ENCODE measurements around the gene EML6. TPM values are rescaled to one million over a fixed set of nuclear protein-coding genes. Genes with fewer than 3 reads are reported as not detected.

EML6 gene
- total and polyA plus RNA-seq, 2 of the 8 experiments (the other 6 are each of a cell fraction or from before 2014, with no cell fraction given): 1.2 to 1.6 TPM

- TF ChIP-seq CTBP2 (IDR thresholded peaks at IDR 0.05; ENCODE audit: borderline replicate concordance, insufficient read depth, insufficient read length, low read length) (no peak), GTF2F1 (IDR thresholded peaks at IDR 0.05; ENCODE audit: borderline replicate concordance, low read depth, low read length) (no peak), CBX5 (IDR thresholded peaks at IDR 0.05; ENCODE audit: low read depth, low read length) (no peak)
These were observed 290.5 kb downstream of the EML6 start (continued) for GRCh38 chr2:55013936-55014335.
